ENCODE measurements around the gene RPS6KA5.
"Not testable (repeated sequence)": the region's sequence is repeated elsewhere in the genome, so short reads cannot be mapped to it uniquely, and the experiment has no call there.

Gene RPS6KA5

DNA sequence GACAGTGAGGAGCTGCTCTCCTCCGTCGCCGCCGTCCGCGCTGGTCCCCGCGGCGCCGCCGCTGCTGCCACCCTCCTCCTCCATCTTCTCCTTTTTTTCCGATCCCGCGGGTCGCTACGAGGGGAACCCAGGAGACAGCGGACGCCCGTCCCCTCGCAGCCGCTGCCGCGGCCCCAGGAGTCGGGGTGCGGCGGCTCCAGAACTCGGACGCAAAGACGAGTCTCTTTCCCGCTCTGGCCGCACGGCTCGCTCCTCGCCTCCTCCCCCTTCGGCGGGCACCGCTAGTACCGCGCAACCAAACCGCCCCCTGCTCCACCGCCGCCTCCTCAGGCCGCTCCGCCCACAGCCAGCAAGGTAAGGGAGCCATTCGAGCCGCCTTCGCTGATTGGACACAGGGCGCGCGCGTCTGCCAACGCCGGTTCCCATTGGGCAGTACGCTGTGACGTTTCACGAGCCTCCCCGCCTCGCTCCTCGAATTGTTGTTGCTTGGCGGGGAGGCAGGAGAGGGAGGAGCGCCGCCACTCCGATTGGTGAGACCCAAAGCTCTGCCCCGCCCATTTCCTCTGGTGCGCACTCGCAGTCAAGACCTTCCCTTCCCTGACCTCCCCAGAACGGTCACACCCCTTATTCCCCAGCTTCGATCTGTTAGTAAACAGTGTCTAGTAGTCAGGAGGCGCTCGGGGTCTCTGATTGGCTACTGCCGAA is at the start of gene RPS6KA5:
TSS of gene RPS6KA5 (minus strand) at position 291 of the 705 bp plus-strand sequence. CDS start at position 84, 207 bp downstream.
- DNase-seq, result peak; percentile 100

GRCh38 chr14:91108941-91109611 is 48.6 kb upstream of the RPS6KA5 start:
- peak; percentile 4 to 46 for DNase-seq

DNA sequence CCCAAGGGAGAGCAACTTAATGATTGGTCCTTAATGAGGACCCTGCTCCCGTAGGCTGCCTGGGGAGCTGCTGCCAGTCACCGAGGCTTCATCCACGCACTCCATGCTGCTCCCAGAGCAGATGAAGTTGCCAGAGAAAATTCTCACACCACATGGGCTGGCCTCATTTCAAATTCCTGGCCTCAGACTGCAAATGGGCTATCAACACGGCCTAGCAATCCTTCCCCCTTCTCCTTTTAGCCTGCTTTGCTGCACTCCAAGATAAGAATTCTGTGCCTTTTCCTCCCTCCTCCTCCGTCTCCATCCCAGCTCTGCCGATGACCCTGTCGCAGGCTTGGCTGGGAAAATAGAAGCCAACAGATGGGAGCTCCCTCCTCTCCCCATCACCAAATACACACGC is 42.7 kb upstream of the RPS6KA5 start:
- no peak for DNase-seq

- no peak for DNase-seq
Measured at GRCh38 chr14:91100102-91100501, 39.7 kb upstream of the RPS6KA5 start.

DNA sequence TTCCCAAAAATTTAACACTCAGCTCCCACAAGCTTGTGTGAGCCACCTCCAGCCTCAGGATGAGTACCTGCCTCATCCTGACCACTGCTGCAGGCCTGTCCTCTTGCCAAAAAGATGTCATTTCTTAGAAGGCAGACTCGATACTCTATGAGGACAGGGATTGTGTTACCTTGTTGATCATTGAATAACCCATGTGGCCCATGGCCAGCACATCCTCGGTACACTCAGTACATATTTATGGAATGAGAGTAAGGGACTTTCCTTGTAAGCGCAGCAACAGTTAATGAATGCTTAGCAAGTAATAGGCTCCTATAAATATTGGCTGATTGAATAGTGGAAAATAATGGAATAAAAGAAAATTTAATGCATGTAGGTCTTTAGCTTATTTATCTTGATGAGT is 38.1 kb upstream of the RPS6KA5 start:
- DNase-seq, result no peak

DNA sequence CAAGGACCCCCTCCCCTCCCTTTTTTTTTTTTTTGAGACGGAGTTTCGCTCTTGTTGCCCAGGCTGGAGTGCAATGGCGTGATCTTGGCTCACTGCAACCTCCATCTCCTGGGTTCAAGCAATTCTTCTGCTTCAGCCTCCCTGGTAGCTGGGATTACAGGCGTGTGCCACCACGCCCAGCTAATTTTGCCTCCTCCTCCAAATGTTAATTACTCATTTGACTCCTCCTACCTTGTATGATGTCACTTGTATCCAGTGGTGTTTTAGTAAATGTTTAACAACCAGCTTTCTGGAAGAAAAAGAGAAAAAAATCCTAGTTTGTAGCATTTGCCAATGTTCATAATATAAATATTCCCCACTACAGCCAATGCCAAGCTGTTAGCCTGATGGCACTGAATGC is 37.2 kb upstream of the RPS6KA5 start:
- DNase-seq, result not testable (repeated sequence)

DNA sequence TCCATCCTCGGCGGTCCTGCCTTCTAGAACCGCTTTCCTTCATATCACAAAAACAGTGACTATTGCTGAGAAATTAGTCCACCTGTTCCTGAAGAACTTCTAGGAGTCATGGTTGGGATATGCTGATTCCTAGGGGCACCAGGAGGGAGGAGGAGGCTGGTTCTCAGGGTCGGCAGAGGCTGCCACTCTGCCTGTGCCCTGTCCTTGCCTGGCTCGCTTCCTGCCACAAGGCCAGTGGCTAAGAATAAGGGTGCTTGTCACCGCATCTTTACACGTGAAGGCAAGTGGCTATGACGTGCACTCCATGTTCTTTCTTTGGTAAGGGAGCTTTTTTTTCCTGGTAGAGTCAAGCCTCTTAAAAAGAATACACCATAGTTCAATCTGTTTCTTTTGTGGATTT is 34.7 kb upstream of the RPS6KA5 start:
- DNase-seq, result no peak

DNA sequence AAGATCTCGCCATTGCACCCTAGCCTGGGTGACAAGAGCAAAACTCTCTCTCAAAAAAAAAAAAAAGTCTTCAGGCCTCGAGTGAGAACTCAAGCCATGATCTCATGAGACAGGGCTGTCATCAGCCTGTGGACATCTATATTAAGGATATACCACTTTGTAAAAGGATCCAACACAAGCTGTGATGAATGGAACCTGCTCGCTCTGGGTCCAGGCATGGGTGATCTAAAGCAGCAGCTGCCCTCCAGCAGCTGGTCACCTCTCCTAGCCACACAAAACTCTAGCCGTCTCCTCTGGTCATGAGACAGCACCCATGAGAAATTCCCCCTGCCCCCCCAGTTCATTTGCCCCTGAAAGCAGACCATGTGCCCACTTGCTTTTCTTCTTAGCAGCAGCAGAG is 34.3 kb upstream of the RPS6KA5 start:
- no peak for DNase-seq

- DNase-seq, result not testable (repeated sequence)
Measured at GRCh38 chr14:91093743-91094472, 33.5 kb upstream of the RPS6KA5 start.

DNA sequence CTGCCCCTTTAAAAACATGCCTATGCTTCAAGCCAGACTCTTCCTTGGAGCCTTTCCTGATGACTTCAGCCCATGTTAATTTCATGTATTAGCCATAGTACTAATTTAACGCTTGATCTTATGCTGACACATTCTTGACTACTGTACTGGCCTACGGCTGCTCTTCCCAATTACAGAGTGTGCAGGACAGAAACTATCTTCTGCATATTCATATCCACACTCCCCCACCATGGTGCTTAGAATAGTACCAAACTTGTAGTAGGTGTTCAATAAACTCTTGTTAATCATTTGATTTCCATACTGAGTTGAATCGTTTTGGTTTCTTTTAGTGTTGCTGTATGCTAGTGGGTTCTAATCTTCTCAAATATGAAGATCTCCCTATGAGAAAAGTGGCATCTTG is 31.6 kb upstream of the RPS6KA5 start:
- no peak for DNase-seq

DNA sequence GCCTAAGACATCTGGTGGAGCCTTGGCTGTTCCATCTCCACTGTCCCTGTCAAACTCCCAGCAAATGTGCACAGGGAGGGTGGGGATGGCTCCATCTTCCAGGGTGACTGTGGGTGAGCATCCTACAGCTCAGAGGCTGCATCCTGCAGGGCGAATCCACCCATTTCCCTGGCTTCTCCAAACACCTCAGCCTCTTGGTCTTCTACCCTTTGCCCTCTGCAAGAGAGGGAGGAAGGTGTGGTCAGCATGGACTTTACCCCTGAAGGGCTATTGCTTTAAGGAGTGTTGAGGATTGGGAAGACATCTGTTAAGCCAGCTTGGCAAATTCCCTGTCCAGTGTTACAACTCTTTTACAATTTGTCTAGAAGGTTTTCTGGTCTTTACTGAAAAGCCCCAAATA is 30.3 kb upstream of the RPS6KA5 start:
- no peak for DNase-seq

DNA sequence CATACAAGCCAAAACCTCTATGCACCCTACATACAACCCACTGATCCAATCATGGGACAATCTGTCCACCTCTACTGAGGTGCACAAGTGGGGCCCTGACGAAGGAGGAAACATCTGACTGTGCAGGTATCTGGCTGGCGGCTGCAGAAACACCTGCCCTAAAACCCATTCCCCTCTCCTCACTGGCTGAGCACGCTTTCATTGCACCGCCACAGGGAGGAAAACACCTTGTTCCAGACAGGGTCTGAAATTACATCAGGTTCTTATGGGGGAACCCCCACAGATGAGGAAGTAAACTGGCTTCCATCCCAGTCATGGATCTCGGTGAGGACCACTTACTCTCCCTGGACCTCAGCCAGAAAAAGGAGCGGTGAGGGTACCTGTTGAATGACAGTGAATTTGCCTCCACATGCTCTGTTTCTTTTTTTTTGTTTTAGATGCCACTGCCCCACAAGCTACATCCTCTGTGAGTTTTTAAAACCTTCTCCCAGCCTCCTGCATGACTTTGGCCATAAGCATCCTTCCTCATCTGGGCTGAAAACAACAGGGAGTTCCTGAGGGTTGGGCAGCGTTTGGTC is 29.6 kb upstream of the RPS6KA5 start:
- DNase-seq, result no peak

DNA sequence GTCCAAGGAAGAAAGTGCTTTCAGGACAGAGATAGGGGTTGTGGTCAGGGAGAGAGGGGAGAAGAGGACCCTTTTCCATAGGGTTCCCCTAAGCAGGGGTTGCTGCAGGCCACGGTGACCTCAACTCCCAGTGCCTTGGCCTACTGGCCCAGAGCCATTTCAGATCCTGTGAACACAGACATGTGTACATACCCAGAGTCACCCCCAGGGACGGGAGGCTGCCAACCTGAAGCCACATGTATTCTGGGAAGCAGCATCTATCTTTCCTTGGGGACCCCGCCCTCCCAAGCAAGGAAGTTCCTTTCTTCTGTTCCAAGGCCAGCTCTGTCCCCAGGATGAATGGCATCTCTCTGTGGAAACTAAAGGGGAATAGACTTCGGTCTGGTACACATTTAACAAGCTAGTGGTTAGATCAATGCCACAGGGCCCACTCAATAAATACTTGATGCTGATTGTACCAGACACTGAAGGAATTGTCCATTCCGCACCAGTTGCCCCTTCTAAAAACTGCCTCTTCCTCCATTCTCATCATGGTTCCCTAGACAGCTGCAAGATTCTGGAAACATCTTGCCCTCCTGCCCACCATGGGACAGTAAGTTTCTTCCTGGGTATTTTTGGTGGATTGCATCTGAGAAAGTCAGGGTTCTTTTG is 28.3 kb upstream of the RPS6KA5 start:
- DNase-seq, result no peak

DNA sequence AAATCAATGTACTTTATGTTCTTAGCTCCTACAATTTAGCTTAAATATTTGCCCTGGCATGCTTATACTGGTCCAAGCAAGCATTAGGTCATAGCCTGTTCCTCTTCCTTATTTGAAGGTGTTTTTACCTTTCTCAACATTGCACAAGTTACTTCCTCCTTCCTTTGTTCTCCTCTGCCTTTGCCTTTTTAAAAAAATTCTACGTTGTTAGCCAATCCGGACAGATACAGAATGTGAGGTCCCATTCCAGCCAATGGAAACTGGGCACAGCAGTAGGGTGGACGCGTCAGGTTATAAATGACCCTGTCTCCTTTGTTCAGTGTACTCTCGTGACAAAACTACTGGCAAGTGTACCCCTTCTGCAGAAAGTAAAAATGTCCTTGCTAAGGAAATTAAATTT is 27.0 kb upstream of the RPS6KA5 start:
- not testable (repeated sequence) for DNase-seq

- no peak for DNase-seq
Measured at GRCh38 chr14:91084516-91084915, 24.1 kb upstream of the RPS6KA5 start.

DNA sequence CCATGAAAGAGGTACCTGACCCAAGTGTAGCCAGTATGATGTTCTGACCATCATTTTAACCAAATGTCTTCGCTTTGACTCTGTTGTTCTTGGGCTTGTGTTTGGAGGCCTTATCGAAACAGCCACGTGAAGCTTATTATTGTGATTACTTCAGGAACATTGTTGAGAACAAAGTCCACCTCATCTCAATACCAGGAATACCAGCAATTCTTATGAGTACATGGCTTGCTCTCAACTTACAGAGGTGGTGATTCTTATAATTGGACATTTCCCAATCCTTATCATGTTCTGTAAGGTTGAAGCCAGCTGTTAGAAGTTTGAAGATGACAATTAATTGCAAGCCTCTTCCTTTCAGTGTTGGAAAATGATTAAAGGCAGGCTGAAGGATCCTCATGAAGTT is 21.8 kb upstream of the RPS6KA5 start:
- DNase-seq, result no peak

- no peak for DNase-seq
Measured at GRCh38 chr14:91080071-91080470, 19.6 kb upstream of the RPS6KA5 start.

DNA sequence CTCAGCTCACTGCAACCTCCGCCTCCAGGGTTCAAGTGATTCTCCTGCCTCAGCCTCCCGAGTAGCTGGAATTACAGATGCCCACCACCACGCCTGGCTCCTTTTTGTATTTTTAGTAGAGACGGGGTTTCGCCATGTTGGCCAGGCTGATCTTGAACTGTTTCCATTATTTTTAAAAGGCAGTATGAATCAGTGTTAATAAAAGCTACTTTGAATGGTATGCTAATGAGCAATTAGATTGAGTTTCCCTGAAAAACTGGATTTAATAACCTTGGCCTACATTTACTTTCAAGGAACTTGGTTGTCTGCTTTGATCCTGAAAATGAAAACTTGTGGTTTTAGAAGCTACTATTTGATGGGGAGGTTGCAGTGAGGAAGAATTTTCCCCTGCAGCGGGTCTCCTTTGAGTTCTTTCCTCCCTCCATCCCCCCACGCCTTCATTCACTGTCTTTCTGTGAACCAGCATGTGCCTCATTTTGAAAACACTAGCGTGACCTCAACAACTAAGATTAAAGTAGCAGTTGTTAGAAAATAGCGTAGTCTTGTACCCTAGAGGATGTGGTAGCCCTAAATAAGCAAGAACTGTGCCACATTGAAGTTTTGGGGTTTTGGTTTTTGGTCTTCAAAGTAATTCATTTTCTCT is 17.8 kb upstream of the RPS6KA5 start:
- peak; percentile 47 to 77 for DNase-seq

DNA sequence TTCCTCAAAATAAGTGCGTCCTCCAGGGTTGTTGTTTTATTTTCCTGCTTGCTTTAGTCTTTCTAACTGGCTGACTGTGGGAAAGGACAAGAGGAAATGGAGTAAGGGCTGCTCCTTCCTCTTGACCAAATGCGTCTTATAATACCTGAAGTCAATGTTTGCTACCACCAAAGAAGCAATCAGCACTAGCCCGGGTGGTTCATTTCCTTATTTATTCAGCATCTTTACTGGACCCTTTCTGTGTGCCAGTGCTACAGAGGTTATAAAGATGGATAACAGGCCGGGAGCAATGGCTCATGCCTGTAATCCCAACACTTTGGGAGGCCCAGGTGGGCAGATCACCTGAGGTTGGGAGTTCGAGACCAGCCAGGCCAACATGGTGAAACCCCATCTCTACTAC is 15.1 kb upstream of the RPS6KA5 start:
- no peak for DNase-seq

GRCh38 chr14:91070572-91070971 is 10.1 kb upstream of the RPS6KA5 start:
- no peak for DNase-seq

DNA sequence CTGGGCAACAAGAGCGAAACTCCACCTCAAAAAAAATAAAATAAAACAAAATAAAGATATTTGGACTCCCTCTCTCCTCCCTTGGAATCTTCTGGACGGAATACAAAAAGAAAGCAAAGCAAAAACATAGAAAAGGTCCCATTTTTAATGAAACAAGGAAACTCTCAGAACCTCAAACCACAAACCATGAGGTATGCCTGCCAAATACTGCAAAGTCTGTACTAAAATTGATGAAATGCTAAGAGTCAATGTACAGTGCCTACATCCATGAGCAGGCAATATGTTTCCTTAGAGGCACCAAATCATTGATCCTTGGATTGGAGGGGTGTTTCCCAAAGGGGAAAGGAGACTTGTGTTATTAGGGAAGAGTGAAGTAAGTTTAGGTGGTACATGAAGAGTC is 8.2 kb upstream of the RPS6KA5 start:
- DNase-seq, result peak in 1 of 2 donors; percentile 33

GRCh38 chr14:91067186-91067585 is 6.7 kb upstream of the RPS6KA5 start:
- peak; percentile 62 to 78 for DNase-seq

DNA sequence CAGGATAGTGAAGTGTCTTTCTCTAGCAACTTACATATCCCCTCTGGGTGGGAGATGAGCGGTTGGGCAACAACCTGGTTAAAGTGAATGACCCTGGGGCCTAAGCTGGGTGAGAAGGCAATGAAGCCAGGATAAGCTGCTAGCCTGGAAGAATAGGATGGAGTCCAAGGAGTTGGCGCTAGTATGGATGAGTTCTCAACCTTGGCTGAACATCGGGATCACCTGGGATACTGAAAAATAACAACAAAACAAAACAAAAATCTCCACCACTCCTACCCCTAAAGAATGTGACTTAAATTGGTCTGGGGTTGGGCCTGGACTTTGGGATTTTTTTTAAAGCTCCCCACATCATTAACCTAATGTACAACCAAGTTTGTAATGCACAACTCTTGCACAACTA is 4.8 kb upstream of the RPS6KA5 start:
- no peak for DNase-seq

All from CD4-positive, alpha-beta T cell treated with Interferon alpha-2 for 1 hour (primary cell).